Suppressor macrophage (primary cell): ENCODE results near the gene CAP2.
"Not testable (repeated sequence)": the region's sequence is repeated elsewhere in the genome, so short reads cannot be mapped to it uniquely, and the experiment has no call there.

ENCODE experiments used
- DNase-seq, 4 experiments: peaks; one replicate each; pipeline ENCODE4 v3.0.0-alpha.2; 2020 to 2022

CAP2 gene

DNA sequence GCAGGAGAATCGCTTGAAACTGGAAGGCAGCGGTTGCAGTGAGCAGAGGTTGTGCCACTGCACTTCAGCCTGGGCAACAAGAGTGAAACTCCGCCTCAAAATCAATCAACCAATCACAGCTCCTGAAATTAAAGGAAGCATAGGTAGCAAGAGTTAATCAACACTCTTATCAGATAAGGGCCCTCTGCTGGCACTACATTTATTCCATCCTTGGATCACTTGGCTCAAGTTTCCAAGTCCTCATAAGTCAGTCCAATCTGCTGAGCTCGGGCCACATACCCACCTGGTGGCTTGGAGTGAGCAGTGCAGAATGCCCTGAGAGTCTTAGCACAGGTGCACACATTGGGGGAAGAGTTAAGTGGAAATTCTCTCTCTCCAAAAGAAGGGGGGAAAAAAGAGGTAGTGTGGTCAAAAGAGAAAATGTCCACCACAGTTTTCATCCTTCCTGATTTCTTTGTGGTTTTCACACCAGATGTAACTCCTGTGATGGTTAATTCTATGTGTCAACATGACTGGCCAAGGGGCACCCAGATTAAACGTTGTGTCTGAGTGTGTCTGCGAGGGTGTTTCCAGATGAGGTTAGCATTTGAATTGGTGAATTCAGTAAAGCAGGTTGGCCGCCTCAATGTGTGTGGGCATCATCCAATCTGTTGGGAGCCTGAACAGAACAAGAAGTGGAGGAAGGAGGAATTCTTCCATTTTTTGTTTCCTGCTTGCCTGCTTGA is 192.5 kb downstream of the CAP2 start:
- DNase-seq, result peak in 2 of 4 experiments; percentile 23 to 28

DNA sequence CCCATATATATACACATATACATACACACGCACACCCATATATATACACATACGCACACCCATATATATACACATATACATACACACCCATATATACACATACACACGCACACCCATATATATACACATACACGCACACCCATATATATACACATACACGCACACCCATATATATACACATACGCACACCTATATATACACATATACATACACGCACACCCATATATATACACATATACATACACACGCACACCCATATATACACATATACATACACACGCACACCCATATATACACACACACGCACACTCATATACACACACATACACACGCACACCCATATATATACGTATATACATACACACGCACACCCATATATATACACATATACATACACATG is 193.2 kb downstream of the CAP2 start:
- DNase-seq, result not testable (repeated sequence)

GRCh38 chr6:17588011-17588410 is 194.6 kb downstream of the CAP2 start:
- DNase-seq, result no peak

DNA sequence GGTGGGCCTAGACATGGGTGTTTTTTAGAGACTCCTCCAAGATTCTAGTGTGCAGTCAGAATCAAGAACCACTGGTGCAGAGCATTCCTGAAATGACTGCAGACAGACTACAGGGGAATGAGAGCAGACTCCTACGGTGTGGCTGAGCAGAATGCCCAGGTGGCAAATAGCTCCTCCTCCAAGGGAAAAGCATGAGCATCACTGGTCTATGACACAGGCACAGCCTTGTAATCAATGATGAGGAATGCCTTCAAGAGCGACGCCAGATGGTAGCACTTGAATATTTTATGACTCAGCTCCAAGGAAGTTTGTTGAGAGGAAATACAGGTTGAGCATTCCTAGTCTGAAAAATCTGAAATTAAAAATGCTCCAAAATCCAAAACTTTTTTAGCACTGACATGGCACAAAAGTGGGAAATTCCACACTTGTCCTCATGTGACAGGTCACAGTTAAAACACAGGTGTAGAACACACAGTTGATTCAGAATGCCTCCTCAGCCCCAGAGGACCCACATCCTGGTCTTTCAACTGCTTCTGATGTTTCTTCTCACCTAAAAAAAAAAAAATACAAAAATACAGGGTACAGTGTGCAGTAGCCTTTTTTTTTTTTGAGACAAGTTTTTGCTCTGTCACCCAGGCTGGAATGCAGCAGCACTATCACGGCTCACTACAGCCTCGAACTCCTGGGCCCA is 196.2 kb downstream of the CAP2 start:
- DNase-seq, result no peak

- peak; percentile 30 to 66 (median 46) for DNase-seq
These were observed 197.9 kb downstream of the CAP2 start for GRCh38 chr6:17591287-17591686.

GRCh38 chr6:17593246-17593645 is 199.9 kb downstream of the CAP2 start:
- no peak for DNase-seq

DNA sequence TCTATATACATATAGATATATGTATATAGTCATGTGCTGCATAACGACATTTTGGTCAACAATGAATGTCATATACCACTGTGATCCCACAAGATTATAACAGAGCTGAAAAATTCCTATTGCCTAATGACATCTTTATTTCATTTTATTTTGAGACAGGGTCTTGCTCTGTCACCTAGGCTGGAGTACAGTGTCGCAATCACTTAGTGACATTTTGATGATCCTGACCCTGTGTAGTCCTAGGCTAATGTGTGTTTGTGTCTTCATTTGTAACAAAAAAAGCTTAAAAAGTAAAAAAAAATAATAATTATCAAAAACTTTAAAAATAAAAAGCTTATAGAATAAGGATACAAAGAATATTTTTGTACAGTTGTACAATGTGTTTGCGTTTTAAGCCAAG is 202.7 kb downstream of the CAP2 start:
- DNase-seq, result no peak

- peak; percentile 90 to 96 (median 92) for DNase-seq
These were observed 206.6 kb downstream of the CAP2 start, which contains the start of gene FAM8A1 for GRCh38 chr6:17599877-17600526. Gene FAM8A1 (plus strand): TSS chr6:17600302. CDS start chr6:17600410, 108 bp downstream.

GRCh38 chr6:17600527-17601385 is 207.4 kb downstream of the CAP2 start:
- peak; percentile 47 to 82 (median 64) for DNase-seq

- no peak for DNase-seq
These were observed 207.9 kb downstream of the CAP2 start for GRCh38 chr6:17601386-17601703.

GRCh38 chr6:17602888-17603287 is 209.5 kb downstream of the CAP2 start:
- DNase-seq, result no peak

DNA sequence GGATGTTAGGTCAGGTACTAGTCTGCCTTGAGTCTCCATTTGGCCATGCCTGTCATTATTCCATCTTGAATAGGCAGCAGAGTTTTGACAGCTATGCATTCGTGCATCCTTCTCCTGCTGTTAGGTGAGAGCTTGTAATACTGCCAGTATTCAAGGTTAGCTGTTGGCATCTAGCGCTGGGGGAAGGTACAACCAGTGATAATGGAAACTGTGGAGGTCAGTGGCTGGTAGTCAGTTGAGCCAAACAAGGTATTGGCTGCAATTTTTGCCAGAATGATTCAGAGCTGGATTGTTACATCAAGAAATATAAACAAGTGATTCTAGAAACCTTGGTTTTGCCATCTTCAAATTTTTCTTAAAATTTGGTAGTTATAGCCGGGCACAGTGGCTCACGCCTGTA is 213.2 kb downstream of the CAP2 start:
- no peak for DNase-seq
